Body of pancreas (tissue), 4 donors: Measurements from ENCODE around the gene LCN9.

ENCODE experiments used
- POLR2A ChIP-seq, 3 donors: fragments of 450-650 bp; IDR thresholded peaks; one replicate each; pipeline ENCODE4 v1.6.1; 2016; ENCODE audit warnings: antibody characterized with exemption in 3 of 3, mild to moderate bottlenecking in 2 of 3
- TF ChIP-seq, protein P1 (sequence below), 7 experiments: fragments of 450-650 bp in 4 of 7; fragments of 200-600 bp in 3 of 7; sonication (generic) in 3 of 7; IDR thresholded peaks; one replicate each; pipeline ENCODE4 v1.5.1; 2016 to 2019; ENCODE audit warnings: antibody characterized with exemption in 7 of 7

DNA sequence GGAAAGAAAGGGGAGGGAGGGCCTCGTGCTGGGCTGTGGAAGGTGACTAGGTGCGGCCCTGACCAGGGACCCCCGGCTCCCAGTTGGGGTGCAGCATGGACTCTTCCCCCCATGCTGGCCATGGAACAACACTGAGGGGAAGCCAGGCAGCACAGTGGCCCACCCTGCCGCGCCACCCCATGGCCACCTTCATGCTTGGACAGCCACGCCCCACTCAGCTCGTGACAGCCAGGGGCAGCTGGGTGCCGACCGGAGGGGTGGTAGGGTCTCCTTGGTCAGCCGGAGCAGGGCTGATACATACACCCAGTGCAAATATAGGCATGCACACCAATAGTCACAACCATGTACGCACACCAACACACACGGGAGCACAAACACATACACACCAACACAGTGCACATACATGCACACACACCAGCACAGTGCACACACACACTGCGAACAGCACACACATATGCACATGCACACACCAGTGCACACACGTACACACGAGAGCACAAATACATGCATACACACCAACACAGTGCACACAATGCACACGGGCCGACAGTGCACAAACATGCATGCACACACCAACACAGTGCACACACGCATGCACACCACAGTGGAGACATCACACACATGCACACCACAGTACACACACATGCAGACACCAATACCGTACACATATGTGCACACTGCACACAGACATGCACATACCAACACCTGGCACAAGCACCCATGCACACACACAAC is 27.9 kb downstream of the LCN9 start:
- no peak for TF ChIP-seq POLR2A (IDR thresholded peaks at IDR 0.05)
- TF ChIP-seq, protein P1, sequence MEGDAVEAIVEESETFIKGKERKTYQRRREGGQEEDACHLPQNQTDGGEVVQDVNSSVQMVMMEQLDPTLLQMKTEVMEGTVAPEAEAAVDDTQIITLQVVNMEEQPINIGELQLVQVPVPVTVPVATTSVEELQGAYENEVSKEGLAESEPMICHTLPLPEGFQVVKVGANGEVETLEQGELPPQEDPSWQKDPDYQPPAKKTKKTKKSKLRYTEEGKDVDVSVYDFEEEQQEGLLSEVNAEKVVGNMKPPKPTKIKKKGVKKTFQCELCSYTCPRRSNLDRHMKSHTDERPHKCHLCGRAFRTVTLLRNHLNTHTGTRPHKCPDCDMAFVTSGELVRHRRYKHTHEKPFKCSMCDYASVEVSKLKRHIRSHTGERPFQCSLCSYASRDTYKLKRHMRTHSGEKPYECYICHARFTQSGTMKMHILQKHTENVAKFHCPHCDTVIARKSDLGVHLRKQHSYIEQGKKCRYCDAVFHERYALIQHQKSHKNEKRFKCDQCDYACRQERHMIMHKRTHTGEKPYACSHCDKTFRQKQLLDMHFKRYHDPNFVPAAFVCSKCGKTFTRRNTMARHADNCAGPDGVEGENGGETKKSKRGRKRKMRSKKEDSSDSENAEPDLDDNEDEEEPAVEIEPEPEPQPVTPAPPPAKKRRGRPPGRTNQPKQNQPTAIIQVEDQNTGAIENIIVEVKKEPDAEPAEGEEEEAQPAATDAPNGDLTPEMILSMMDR (IDR thresholded peaks at IDR 0.05) = no peak
